ENCODE data around the gene SMIM9. TPM values are rescaled to one million over a fixed set of nuclear protein-coding genes. Genes with fewer than 3 reads are reported as not detected.

The SMIM9 gene
- polyA plus RNA-seq, 1 donor (not counting 4 experiments of a cell fraction or from before 2014, with no cell fraction given), result not detected

DNA sequence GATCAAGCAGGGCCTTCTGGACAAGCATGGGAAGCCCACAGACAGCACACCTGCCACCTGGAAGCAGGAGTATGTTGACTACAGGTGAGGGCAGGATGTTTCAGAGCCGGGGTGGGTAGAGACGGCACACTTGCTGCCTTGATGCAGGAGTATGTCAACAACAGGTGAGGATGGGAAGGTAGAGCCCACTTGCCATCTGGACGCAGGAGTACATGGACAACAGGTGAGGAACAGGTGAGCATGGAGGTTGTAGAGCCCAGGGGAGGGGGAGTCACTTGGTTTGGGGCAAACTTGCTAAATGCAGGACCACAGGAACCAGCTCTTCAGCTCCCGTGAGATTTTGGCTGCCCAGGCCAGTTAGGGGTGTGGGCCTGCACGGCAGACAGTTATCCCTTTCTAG is 59.8 kb downstream of the SMIM9 start:
- dilution Hi-C loops (cut with MboI; ENCODE audit: extremely low pct_ligation_motif_present, low sequenced_read_pairs), result no loop called here
- Histone ChIP-seq H4K20me1 (ENCODE audit: control insufficient read depth, extremely low read depth, insufficient read depth, low read length) (peaks cover 3% of the 10 kb centered on the region), H3K27me3 (ENCODE audit: control insufficient read depth, extremely low read depth, insufficient read depth, low read length) (no peaks in the 10 kb centered on the region), H3K4me2 (ENCODE audit: control insufficient read depth, extremely low read depth, insufficient read depth, low read depth, low read length) (no peak overlapping the region), H3K9ac (ENCODE audit: control insufficient read depth, extremely low read depth, insufficient read depth, low read length) (no peak overlapping the region), H3K9me3 (ENCODE audit: control insufficient read depth, low read depth, low read length) (no peaks in the 10 kb centered on the region), H3K4me3 (ENCODE audit: control insufficient read depth in 2 of 3, extremely low read depth in 1 of 3, insufficient read depth in 2 of 3, low read depth in 1 of 3, low read length in 3 of 3) (no peak overlapping the region), H3K36me3 (ENCODE audit: control insufficient read depth in 2 of 2, extremely low read depth in 1 of 2, insufficient read depth in 2 of 2, low read length in 2 of 2) (peaks cover 17 to 19% of the 10 kb centered on the region in 2 experiments), H3K79me2 (ENCODE audit: control insufficient read depth, insufficient read depth, low read length) (peaks cover 4% of the 10 kb centered on the region), H3K4me1 (ENCODE audit: control insufficient read depth, extremely low read depth, insufficient read depth, low read length) (no peaks in the 10 kb centered on the region), H3K27ac (ENCODE audit: control insufficient read depth, insufficient read depth, low read length) (no peak overlapping the region), H2AFZ (ENCODE audit: control insufficient read depth, low read length) (no peak overlapping the region), H3K9me1 (ENCODE audit: control insufficient read depth, extremely low read depth, insufficient read depth, low read length) (no peaks in the 10 kb centered on the region)
- FAIRE-seq (no peak), DNase-seq (ENCODE audit: low read depth, low spot score) (no peak)
- TF ChIP-seq, protein P1, sequence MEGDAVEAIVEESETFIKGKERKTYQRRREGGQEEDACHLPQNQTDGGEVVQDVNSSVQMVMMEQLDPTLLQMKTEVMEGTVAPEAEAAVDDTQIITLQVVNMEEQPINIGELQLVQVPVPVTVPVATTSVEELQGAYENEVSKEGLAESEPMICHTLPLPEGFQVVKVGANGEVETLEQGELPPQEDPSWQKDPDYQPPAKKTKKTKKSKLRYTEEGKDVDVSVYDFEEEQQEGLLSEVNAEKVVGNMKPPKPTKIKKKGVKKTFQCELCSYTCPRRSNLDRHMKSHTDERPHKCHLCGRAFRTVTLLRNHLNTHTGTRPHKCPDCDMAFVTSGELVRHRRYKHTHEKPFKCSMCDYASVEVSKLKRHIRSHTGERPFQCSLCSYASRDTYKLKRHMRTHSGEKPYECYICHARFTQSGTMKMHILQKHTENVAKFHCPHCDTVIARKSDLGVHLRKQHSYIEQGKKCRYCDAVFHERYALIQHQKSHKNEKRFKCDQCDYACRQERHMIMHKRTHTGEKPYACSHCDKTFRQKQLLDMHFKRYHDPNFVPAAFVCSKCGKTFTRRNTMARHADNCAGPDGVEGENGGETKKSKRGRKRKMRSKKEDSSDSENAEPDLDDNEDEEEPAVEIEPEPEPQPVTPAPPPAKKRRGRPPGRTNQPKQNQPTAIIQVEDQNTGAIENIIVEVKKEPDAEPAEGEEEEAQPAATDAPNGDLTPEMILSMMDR (optimal IDR thresholded peaks at IDR 0.05 in 1 of 3, IDR thresholded peaks at IDR 0.05 in 1 of 3, conservative IDR thresholded peaks at IDR 0.05 in 1 of 3; ENCODE audit: extremely low read depth in 1 of 3, insufficient read depth in 2 of 3, low read length in 3 of 3), result no peak
- TF ChIP-seq EZH2 (IDR thresholded peaks at IDR 0.05; ENCODE audit: low read length), result no peak

Other genes with a start within 250 kb of the SMIM9 start
- gene CTAG1A, start 249.5 kb downstream of the SMIM9 start, polyA plus RNA-seq, result not detected in 3 replicates
- not detected in 3 replicates for gene CTAG1B, start 215.4 kb downstream of the SMIM9 start, polyA plus RNA-seq
- not detected in 3 replicates for gene CTAG2, start 181.1 kb downstream of the SMIM9 start, polyA plus RNA-seq
- gene GAB3, start 83.6 kb downstream of the SMIM9 start, polyA plus RNA-seq, result 0.10 to 0.33 TPM (median 0.18 TPM) in 3 replicates
- gene DKC1, start 71.8 kb downstream of the SMIM9 start, polyA plus RNA-seq, result 42.3 to 98.6 TPM (median 80.7 TPM) in 3 replicates
- 2.3 to 7.4 TPM (median 4.9 TPM) in 3 replicates for gene MPP1, start 29.2 kb downstream of the SMIM9 start, polyA plus RNA-seq
- 1.8 to 3.5 TPM (median 2.8 TPM) in 3 replicates for gene F8A1, start 51.7 kb upstream of the SMIM9 start, polyA plus RNA-seq
- 1.0 to 1.5 TPM (median 1.3 TPM) in 3 replicates for gene F8, start 188.1 kb upstream of the SMIM9 start, polyA plus RNA-seq
- 83.8 to 98.1 TPM (median 93.9 TPM) in 3 replicates for gene FUNDC2, start 192.2 kb upstream of the SMIM9 start, polyA plus RNA-seq
- 9.1 to 10.1 TPM (median 9.8 TPM) in 3 replicates for gene CMC4, start 236.5 kb upstream of the SMIM9 start, polyA plus RNA-seq
- 4.7 to 20.2 TPM (median 5.0 TPM) in 3 replicates for gene MTCP1, start 236.5 kb upstream of the SMIM9 start, polyA plus RNA-seq
- gene BRCC3, start 236.8 kb upstream of the SMIM9 start, polyA plus RNA-seq, result 18.5 to 25.5 TPM (median 24.8 TPM) in 3 replicates